ENCODE results near the gene NKD1.

NKD1 gene

GRCh38 chr16:50653633-50654519 lies 105.7 kb downstream of the NKD1 start:
- no peak for DNase-seq

GRCh38 chr16:50655558-50656055 lies 107.4 kb downstream of the NKD1 start:
- DNase-seq, result no peak

DNA sequence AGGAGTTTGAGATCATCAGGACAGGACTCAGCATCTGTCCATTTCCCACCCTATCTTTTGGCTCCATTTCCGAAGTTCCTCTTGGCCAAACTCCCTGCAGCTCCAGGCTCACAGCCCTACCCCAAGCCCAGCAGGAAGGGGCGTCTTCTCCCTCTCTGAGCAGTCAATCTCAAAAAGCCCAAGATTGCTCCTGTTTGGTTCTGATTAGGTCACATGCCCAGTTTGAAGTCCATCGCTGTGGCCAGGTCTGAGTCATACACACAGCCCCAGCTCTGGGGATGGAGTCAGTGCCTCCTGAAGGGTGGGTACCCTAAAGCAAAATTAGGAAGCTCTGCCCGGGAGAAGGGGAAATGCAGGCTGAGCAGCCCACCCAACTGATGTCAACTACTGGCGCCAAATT lies 109.0 kb downstream of the NKD1 start:
- no peak for DNase-seq

- no peak for DNase-seq
These were observed 111.6 kb downstream of the NKD1 start for GRCh38 chr16:50659806-50660205.

- DNase-seq, result no peak
These were observed 114.2 kb downstream of the NKD1 start for GRCh38 chr16:50662306-50662940.

GRCh38 chr16:50664270-50664669 lies 116.1 kb downstream of the NKD1 start:
- no peak for DNase-seq

DNA sequence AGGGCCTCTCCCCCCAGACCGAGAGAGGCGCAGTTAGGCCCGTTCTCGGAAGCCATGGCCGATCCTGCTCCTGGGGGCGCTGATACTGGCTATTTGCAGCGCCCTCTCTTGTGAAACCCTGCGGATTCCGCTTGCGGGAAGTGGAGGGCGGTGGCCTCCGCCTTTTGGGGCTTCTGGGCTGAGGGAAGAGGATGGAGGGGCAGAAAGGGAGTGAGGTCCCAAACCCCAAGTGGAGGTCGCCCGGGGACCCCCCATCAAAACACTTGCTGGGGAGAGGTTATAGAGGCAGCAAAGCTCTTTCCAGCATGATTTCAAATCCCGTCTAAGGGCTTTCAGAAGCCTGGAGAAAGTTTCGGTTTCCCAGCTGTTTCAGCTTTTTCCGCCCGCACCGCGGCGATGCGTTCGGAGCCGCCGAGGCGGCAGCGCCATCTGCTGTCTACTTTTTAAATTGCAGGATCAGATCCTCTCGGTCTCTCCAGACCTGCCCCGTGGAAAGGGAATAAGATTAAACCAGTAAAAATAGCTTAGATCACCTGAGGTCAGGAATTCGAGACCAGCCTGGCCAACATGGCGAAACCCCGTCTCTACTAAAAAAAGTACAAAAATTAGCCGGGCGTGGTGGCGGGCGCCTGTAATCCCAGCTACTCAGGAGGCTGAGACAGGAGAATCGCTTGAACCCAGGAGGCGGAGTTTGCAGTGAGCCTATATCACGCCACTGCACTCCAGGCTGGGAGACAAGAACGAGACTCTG lies 117.1 kb downstream of the NKD1 start:
- peak; percentile 36 to 62 for DNase-seq

DNA sequence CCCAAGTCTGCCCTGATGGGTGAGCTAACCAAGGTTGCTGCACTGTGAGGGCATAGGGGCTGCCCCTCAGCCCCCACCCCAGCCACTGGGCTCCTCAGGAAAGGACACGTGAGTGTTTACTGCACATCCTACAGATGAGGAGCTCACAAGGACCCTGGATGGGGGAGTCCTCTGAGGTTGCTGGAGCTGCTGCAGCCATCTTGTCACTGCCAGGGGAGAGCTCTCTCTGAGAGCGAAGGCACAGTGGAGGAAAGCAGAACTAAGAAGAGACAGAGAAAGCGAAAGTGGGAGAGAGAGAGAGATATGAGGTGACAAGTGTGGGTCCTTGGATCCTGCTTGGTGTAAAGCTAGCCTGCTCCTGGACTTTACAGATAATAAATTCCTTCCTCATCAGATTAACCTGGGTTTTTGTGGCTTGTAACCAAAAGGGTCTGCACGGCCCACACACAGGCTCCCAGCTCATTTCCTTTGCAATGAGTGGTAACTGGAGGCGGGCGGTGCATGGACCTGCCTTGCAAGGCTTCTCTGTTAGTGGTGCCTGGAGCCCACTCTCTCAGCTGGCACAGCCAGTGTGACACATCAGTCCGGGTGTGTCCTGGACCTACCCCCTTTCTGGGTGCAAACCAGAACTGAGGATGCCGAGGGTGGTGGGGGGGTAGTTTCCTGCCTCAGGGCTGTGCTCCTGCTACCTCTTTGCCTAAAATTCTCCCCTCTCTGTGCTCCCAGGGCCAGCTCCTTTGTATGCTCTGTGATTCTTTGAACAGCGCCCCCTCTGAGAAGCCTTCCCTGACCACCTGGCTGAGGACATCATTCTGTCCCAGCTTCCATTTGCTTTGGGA lies 118.7 kb downstream of the NKD1 start:
- DNase-seq, result peak; percentile 33 to 35

- DNase-seq, result peak in 1 of 2 experiments; percentile 43
These were observed 119.5 kb downstream of the NKD1 start for GRCh38 chr16:50667497-50668367.

DNA sequence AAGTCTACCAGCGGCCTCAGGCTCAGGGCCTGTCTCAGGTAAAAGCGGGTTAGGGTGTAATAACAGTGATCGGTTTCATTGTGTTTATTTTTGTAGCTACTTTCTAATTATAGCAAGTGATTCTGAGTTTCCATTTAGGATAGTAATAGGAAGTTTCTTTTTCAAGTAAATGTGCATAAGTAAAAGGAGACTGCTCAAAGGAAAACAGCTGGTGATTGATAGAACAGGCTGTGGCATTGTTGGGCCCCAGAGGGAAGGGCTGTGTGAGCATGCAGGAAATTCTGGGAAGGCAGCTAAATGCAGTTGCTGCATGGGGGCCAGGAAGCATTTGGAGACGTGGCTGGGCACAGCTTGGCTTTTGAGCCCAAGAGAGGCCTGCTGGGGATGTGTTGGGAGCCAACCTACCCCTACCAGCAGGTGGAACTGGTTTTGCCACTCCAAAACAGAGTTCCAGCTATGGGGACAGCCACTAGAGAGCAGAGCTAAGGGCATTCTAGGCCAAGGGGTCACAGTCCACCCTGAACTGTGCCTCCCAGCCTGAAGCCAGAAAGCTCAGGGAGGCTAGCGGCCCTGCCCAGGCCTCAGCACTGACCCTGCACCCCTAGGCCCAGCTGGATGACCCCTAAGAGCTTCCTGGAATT lies 120.3 kb downstream of the NKD1 start:
- DNase-seq, result no peak

DNA sequence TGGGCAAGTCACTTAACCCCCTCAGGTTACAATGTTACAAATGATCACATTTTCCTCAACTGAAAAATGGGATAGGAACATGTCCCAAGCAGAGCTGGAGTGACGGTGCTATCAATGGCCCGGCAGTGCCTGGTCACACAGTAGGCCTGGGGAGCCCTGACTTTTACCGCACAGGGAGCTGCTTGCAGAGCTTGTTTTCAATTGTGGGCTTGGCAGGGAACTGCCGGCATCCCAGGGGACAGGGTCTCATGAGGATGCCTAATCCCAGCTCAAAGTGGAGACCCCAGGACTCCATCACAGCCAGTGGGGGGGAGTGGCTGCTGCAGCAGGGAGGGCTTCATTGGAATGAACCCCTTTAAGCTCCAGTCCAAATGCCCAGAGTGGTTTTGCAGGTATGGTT lies 121.5 kb downstream of the NKD1 start:
- no peak for DNase-seq

DNA sequence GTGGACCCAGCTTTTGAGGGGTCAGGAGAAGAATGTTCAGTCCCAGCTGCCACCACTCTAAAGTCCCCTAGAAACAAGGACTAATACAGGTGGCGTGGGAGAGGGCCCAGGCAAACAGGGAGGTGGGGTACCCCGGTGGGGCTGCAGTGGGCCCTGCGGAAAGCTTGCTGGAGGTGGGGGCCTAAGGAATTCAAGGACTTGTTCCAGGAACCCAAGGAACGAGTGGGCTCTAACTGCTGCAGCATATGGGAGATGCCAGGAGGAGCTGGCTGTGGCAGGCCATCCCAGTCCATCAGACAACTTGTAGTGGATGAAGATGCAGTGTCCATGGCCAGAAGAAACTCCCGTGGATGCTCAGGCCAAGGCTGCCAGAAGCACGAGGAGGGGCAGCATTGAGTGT lies 122.3 kb downstream of the NKD1 start:
- no peak for DNase-seq

GRCh38 chr16:50671644-50672260 lies 123.6 kb downstream of the NKD1 start:
- DNase-seq, result peak; percentile 67 to 70

DNA sequence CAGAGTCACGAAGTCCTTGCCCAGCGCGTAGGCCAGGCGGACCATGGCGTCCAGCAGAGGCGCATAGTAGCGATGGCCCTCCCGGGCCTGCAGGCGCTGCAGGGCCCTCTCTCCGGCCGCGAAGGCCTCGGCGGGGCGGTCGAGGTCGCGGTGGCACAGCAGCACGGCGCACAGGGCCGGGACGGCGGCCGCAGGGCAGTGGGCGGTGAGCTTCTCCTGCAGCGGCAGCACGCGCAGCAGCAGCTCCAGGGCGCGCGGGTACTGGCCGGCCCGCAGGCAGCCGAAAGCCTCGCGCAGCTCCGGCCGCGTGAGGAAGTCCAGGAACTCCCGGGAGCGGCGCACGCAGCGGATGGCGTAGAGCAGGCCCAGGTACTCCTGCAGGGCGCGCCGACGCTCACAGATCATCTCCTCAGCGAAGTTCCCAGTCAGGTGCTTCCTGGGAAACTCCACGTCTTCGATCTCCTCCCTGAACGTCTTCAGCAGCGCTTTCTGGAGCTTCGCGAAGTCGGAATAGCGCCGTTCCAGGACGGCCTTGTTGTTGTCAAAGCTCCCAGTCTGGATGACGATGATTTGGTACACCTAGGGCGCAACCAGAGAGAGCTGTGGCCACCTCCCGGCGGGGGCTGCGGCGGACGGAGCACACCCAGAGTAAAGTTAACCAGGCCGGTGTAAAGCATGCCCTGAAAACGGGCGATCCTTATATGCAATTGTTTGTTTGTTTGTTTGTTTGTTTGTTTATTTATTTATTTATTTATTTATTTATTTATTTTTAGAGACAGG lies 125.5 kb downstream of the NKD1 start:
- DNase-seq, result no peak

GRCh38 chr16:50674831-50675230 lies 126.6 kb downstream of the NKD1 start:
- DNase-seq, result no peak

GRCh38 chr16:50675686-50676610 lies 127.8 kb downstream of the NKD1 start:
- DNase-seq, result no peak

- no peak for DNase-seq
These were observed 128.6 kb downstream of the NKD1 start for GRCh38 chr16:50676684-50677225.

- DNase-seq, result no peak
These were observed 129.2 kb downstream of the NKD1 start for GRCh38 chr16:50677351-50677750.

All from Kasumi-1 (cell line).